ENCODE data around the gene PITX1.

The PITX1 gene

GRCh38 chr5:135062216-135063055, 28.4 kb upstream of the PITX1 start:
- DNase-seq (ENCODE audit: low spot score) = no peak

DNA sequence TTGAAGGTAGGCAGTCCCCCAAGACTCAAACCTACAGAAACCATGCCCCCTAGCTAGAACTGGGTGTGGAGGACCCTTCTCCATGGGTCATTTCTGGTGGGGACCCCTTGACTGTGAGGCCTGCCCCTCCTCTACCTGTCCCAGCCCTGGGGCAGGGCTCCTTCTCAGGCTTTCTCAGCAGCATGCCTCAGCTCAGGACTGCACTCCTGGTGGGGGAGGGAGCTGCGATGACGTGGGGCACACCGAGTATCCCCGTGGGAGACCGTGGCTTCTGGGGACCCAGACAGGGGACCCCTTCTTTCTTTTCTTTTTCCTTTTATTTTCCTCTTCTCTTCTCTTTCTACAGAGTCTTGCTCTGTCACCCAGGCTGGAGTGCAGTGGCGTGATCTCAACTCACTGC, 27.0 kb upstream of the PITX1 start:
- no peak for DNase-seq (ENCODE audit: low spot score)

DNA sequence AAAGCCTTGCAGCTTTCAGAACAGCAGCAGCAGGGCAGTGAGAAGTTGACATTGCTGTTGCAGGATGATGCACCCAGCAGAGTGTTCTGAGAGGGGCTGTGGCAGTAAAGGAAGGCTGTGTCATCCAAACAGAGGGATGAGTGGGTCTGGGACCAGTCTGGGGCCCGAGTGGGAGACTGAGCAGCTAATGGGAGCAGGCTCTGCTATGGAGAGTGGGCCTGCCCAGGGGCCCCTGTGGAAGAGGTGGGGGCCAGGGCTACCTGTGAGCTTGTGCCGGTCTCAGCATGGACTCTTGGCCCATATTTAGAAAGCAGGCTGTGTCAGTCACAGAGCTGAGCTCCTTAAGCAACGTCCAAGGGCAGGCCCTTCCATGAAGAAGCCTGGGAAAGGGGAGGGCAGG, 26.0 kb upstream of the PITX1 start:
- DNase-seq (ENCODE audit: low spot score) = no peak

DNA sequence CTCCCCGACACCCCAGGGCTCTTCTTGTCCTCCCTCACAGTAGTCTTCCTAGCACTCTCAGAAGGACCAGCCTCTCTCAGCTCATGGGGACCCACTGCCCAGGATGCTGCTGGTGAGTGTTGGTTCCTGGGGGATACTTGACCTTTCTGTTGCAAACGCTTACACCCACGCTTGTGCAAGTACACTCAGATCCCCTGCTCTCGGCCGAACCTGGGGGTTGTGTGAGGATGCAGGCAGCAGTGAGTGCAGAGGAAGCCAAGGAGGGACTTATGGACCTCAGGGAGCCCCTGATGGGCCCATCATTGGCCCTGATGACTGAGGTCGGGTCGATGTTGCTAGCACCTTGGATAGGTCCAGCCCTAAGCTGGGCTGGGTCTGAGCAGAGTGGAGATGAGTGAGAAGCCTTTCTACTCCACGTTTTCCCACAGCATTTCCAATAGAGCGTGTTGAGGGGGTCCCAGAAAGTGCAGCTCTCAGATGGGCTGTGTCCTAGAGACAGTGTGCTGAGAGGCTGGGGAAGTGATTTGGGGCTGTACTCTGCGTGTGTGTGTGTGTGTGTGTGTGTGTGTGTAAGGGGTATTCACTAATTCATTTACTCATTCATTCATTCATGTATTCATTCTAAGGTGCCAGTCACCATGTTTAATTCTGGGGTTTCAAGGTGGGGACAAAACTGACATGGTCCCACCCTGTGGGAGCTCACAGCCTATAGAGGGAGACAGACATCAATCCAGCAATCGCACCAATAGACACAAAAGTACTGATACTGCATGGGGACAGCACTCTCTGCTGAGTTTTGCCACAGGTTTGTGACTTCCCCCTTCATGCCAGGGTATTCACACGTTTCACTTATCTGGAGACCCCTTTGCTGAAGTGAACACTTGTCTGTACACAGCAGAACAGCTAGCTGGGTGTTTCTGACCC, 25.2 kb upstream of the PITX1 start:
- no peak for DNase-seq (ENCODE audit: low spot score)

DNA sequence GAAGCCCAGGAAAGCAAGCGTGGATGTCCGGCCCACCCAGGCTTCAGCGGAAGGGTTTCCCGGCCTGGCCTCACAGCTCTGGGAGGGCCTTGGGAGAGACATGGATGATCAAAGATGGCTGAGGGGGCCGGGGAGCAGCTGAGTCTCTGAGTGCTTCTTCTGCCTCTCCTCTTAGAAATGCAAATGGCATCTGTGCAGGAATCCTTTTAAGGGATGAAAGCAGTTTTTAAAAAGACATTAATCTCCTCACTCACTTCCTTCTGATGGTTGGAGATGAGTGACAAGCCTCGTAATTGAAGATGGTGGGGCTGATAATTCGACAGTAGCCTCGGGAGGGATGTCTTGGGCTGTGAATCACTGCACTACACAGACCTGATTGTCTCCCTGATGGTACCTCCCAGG, 24.3 kb upstream of the PITX1 start:
- DNase-seq (ENCODE audit: low spot score) = no peak

DNA sequence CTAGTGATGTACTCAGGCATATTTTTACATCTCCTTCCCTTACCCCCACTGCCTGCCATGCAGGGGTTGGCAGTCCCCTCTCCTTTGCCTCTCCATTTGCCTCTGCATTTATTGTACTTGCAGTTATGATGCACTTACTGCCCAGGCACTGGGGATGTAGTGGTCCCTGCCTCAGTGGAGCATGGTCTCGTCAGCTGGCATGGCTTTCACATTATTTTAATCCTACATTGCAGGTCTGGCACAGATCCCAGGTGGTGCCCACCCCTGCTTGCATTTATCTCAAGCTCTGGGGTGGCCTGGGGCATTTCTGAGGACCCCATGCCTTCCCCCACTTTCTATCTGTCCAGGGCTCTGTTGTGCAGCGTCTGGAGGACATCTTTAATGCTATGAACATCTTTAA, 23.2 kb upstream of the PITX1 start:
- no peak for DNase-seq (ENCODE audit: low spot score)

DNA sequence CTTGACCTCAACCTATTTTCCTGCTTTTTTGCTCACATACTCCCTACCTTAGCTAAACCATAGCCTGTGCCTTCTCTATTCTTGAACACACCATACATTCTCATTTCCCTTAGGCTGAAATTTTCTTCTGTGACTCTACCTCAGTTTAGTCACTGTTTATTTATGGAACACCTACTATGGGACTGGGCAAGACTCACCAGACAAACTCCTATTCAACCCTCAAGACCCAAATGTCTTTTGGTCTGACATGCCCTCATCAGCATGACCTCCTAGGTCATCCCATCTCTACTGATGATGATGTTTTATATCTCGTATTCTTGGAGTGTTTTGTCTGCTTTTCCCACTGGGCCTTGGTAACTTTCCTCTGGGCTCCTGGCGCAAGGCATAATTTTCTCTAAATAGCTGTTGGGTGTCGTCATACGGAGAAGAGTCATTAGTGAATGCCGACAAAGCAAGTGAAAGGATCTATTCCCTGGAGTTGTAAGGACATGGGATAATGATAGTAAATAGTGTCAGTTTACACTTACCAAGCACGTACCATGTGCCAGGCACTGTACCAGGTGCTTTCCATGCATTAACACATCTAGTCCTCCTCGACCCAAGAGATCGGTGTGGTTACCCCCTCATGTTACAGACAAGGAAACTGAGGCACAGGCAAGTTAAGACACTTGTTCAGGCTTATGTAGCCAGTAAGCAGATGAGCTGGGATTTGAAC, 22.4 kb upstream of the PITX1 start:
- no peak for DNase-seq (ENCODE audit: low spot score)

DNA sequence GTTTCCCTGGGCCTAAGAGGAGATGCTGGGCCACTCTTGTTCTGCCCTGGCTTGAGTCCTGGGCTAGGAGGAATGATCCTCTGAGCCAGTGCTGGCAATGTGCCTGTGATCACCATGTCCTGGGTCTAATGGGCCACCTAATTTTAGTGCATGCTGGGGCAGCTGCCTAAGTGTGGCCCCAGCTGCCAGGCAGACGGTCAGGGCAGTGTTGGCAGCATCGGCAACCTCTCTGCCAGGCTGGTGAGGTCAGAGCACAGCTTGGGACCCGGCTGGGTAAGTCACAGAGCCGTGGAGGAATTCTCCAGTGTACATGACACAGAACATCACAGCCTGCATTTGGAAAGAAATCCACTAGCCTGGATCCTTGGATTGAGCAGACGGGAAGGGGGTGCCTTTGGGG, 21.4 kb upstream of the PITX1 start:
- DNase-seq (ENCODE audit: low spot score) = no peak

DNA sequence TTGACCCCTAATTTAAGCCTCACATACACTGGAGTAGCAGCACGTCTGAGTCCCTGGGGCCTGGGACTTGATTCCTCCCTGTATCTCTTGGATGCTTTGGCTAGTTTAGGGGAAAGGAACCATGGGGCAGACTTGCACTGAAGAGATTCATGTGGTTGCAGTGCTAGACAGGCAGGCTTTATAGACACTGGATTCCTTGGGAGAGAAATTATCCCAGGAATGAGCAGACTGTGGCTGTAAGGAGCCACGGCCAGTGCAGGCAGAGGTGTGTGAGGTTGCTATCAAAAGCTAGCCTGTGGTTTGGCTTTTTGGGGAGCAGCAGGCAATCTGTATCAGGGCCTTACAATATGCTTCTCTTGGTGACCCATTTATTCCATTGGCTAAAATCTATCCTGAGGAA, 20.5 kb upstream of the PITX1 start:
- no peak for DNase-seq (ENCODE audit: low spot score)

DNA sequence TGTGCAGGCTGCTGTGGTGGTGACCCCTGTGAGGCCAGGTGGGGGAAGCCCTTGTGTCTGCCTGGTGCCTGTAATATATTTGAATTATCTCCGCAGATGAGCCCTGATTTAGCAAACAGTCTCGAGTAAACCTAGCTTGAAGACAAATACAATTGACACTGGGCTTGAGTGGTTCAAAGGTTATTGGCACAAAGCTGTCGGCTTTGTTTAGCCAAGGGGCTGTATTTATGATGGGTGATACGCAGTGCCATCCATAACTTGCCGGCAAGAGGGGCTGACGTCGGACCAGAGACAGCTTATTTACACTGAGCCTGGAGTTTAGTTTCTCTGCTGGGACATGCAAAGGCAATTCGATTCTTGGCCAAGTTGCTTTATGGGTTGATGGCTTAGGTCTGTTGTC, 20.0 kb upstream of the PITX1 start:
- DNase-seq (ENCODE audit: low spot score) = no peak

- no peak for DNase-seq (ENCODE audit: low spot score)
Observed at GRCh38 chr5:135053278-135053677, 19.2 kb upstream of the PITX1 start.

DNA sequence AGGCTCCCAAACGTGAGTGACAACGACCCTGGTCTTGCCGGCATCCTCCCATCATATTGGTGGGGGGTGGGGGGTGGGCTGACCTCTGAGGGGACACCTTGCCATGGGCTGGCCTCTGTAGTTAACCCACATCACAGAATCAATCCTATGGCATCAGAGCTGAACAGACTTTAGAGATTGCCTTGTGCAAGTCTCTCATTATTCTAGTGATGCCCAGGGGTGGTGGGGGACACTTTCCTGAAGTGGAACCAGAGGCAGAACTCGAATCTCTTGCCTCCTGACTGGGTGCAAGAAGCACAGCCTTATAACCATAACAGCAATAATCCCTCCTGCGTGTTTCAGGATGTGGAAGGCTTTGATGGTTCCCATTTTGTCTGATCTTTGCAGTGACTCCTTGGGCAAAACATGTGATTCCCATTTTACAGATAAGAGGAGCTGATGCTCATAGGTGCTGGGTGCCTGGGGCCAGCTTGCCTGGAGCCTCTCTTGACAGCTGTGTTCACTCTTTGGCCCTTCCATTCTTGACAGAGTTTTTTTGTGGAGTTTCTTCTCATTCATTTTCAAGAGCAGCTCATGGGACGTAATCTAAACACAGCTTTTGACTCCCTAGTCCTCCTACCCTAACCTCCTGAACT, 18.6 kb upstream of the PITX1 start:
- no peak for DNase-seq (ENCODE audit: low spot score)

DNA sequence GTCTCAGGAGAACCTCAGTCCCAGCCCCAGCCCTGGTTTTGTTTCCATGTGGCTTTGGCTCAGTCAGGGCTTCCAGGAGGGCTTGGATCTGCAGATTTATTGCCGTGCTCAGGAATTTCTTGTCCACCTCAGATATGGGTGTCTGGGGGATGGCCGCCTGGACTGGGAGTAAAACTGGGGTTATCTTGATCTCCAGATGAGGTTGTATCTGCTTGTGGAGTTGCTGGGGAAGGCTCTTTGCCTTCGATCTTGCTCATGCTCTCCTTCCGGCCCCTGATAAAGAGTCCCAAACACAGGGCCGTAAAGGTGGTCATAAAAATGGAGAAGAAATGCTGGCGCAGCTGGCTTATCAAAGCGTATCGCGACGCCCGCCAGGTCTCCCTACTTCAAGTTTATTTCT, 17.8 kb upstream of the PITX1 start:
- no peak for DNase-seq (ENCODE audit: low spot score)

- DNase-seq (ENCODE audit: low spot score) = no peak
Observed at GRCh38 chr5:135051399-135051798, 17.4 kb upstream of the PITX1 start.

GRCh38 chr5:135050244-135050767, 16.3 kb upstream of the PITX1 start:
- no peak for DNase-seq (ENCODE audit: low spot score)

- DNase-seq (ENCODE audit: low spot score) = no peak
Observed at GRCh38 chr5:135048930-135049329, 14.9 kb upstream of the PITX1 start.

- DNase-seq (ENCODE audit: low spot score) = no peak
Observed at GRCh38 chr5:135048286-135048685, 14.3 kb upstream of the PITX1 start.

DNA sequence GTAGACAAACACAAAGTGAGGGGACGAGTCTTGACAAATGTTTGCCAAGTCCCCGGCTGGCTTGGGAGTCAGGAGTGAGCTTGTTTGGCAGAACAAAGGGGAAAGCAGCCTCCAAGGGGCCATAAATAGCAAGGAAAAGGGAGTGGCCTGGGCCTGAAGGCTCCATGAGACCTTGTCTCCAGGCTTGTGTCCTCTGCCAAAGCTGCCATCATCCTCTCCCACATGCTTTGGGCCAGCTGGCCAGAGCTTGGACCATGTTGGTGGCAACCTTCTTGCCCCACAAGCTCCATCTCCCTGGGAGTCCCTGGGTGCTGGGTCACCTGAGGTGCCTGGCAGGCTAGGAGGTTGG, 13.3 kb upstream of the PITX1 start:
- no peak for DNase-seq (ENCODE audit: low spot score)

DNA sequence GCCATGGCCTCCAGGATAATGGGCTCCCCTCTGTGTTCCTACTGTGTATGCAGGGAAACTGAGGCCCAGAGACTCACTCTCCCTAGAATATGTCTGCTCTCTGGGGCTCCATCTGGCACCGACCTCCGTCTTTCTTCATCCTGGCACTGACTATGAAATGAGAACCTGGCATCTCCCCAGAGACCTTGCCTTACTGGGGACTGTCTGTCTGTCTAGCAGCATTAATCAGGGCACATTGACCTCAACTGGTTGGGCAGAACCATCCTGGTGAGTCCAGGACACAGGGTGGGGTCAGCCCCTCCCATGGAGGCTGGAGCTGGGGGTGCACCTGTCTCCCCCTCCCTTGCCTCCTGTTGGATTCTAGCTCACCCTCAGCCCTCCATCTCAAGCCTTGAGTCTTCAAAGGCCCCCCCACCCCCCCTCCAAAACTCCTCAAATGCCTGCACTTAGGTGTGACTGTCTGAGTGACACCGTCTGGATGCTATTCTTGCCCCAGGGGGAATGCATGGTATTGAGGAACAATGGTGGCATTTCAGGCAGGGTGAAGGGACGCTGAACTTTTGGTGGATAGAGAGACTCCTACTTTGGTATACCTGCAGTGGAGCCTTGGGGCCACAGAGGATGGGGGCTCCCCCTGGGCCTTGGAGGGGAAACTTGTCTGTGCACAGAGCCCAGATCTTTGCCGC, 12.8 kb upstream of the PITX1 start:
- DNase-seq (ENCODE audit: low spot score) = no peak

GRCh38 chr5:135045488-135045887, 11.5 kb upstream of the PITX1 start:
- DNase-seq (ENCODE audit: low spot score) = no peak

DNA sequence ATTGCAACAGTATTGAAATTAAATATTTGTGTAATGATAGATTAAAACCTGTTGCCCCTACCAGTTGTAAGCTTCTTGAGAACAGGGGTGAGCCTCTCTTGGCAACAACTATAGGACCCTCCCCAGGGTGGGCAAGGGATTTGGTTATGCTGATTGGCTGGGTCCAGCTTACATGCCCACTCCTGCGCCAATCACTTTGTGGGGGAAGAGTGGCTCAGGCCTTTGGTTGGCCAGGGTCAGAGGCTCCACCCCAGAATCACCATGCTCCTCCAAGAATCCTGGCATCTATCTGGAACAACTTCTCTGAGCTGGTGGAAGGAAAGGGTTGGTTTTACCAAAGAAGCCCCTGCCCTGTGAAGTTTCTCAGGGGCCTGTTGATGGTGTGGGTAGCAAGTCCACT, 8.6 kb upstream of the PITX1 start:
- no peak for DNase-seq (ENCODE audit: low spot score)

Data from Ammon's horn (tissue), 1 donor.